H9 (cell line): ENCODE results near the gene CCDC71. TPM values are rescaled to one million over a fixed set of nuclear protein-coding genes. Genes with fewer than 3 reads are reported as not detected.

Experiments used
- DNase-seq: peaks from one replicate; pipeline ENCODE4 v3.0.0-alpha.2; 2017
- H2AFZ ChIP-seq: one replicate; pipeline ENCODE4 v1.6.1; 2013; ENCODE audit warnings: mild to moderate bottlenecking, low read length, control low read depth, moderate library complexity
- H2AK5ac ChIP-seq: 2 replicates; pipeline ENCODE4 v1.6.1; 2013; ENCODE audit warnings: low read length, control low read depth, mixed read lengths; ENCODE audit not compliant: insufficient read length
- H2BK120ac ChIP-seq: one replicate; pipeline ENCODE4 v1.6.1; 2013; ENCODE audit warnings: low read depth, mild to moderate bottlenecking, low read length, control low read depth, inconsistent platforms; ENCODE audit not compliant: poor library complexity, severe bottlenecking
- H2BK12ac ChIP-seq: 2 replicates; pipeline ENCODE4 v1.6.1; 2013; ENCODE audit warnings: low read length, control low read depth, mixed read lengths, low read depth; ENCODE audit not compliant: insufficient read length
- H2BK15ac ChIP-seq: 2 replicates; pipeline ENCODE4 v1.6.1; 2013; ENCODE audit warnings: low read depth, low read length, control low read depth
- H2BK20ac ChIP-seq: one replicate; pipeline ENCODE4 v1.6.1; 2013; ENCODE audit warnings: low read depth, mild to moderate bottlenecking, low read length, control low read depth, inconsistent platforms; ENCODE audit not compliant: poor library complexity, severe bottlenecking
- H2BK5ac ChIP-seq: 2 replicates; pipeline ENCODE4 v1.6.1; 2013; ENCODE audit warnings: low read length, control low read depth, mixed read lengths; ENCODE audit not compliant: insufficient read length
- H3K14ac ChIP-seq: 2 replicates; pipeline ENCODE4 v1.6.1; 2013; ENCODE audit warnings: low read length, control low read depth; ENCODE audit not compliant: insufficient read depth
- H3K18ac ChIP-seq: 2 replicates; pipeline ENCODE4 v1.6.1; 2013; ENCODE audit warnings: low read depth, mild to moderate bottlenecking, mixed read lengths, low read length, control low read depth; ENCODE audit not compliant: insufficient read length
- H3K23ac ChIP-seq: 2 replicates; pipeline ENCODE4 v1.6.1; 2013; ENCODE audit warnings: low read length, control low read depth, mixed read lengths, low read depth; ENCODE audit not compliant: insufficient read length
- H3K23me2 ChIP-seq: 2 replicates; pipeline ENCODE4 v1.6.1; 2013; ENCODE audit warnings: low read depth, mild to moderate bottlenecking, mixed read lengths, low read length, control low read depth; ENCODE audit not compliant: insufficient read length, poor library complexity, severe bottlenecking
- H3K27ac ChIP-seq: 2 replicates; pipeline ENCODE4 v1.5.1; 2013; ENCODE audit warnings: low read length, control low read depth, mixed read lengths, low read depth; ENCODE audit not compliant: insufficient read length
- H3K27me3 ChIP-seq: 2 replicates; pipeline ENCODE4 v1.6.1; 2013; ENCODE audit warnings: low read length, control low read depth, inconsistent platforms; ENCODE audit not compliant: insufficient read depth
- H3K4ac ChIP-seq: 2 replicates; pipeline ENCODE4 v1.6.1; 2013; ENCODE audit warnings: low read depth, mild to moderate bottlenecking, control low read depth, inconsistent platforms, low read length, moderate library complexity
- H3K4me1 ChIP-seq: 2 replicates; pipeline ENCODE4 v1.6.1; 2013; ENCODE audit warnings: low read length, control low read depth, inconsistent platforms; ENCODE audit not compliant: insufficient read depth
- H3K4me2 ChIP-seq: 2 replicates; pipeline ENCODE4 v1.6.1; 2013; ENCODE audit warnings: low read length, control low read depth, mixed read lengths; ENCODE audit not compliant: insufficient read length, insufficient read depth
- H3K56ac ChIP-seq: 2 replicates; pipeline ENCODE4 v1.6.1; 2013; ENCODE audit warnings: low read depth, mild to moderate bottlenecking, mixed read lengths, low read length, control low read depth; ENCODE audit not compliant: insufficient read length
- H3K79me1 ChIP-seq: 2 replicates; pipeline ENCODE4 v1.6.1; 2013; ENCODE audit warnings: low read depth, mild to moderate bottlenecking, moderate library complexity, low read length, control low read depth, inconsistent platforms; ENCODE audit not compliant: insufficient read depth, poor library complexity, severe bottlenecking
- H3K79me2 ChIP-seq: 2 replicates; pipeline ENCODE4 v1.6.1; 2013; ENCODE audit warnings: low read length, control low read depth, inconsistent platforms; ENCODE audit not compliant: insufficient read depth
- H3K9ac ChIP-seq: 2 replicates; pipeline ENCODE4 v1.6.1; 2013; ENCODE audit warnings: low read length, control low read depth, mixed read lengths; ENCODE audit not compliant: insufficient read length; ENCODE audit errors: extremely low read depth
- H3K9me3 ChIP-seq: one replicate; pipeline ENCODE4 v1.6.1; 2013; ENCODE audit warnings: low read depth, low read length, inconsistent platforms; ENCODE audit not compliant: control insufficient read depth
- H3T11ph ChIP-seq: one replicate; pipeline ENCODE4 v1.6.1; 2013; ENCODE audit warnings: mild to moderate bottlenecking, low read length, control low read depth, inconsistent platforms
- H4K20me1 ChIP-seq: one replicate; pipeline ENCODE4 v1.6.1; 2013; ENCODE audit not compliant: control insufficient read depth, insufficient read length, insufficient read depth
- H4K5ac ChIP-seq: 2 replicates; pipeline ENCODE4 v1.6.1; 2013; ENCODE audit warnings: low read depth, mild to moderate bottlenecking, mixed read lengths, low read length, control low read depth; ENCODE audit not compliant: insufficient read length
- H4K8ac ChIP-seq: replicated peaks from 2 replicates; pipeline ENCODE4 v1.6.1; 2013; ENCODE audit warnings: low read length, control low read depth, mixed read lengths, low read depth; ENCODE audit not compliant: insufficient read length
- H4K91ac ChIP-seq: 2 replicates; pipeline ENCODE4 v1.6.1; 2013; ENCODE audit warnings: low read depth, mild to moderate bottlenecking, moderate library complexity, mixed read lengths, low read length, control low read depth; ENCODE audit not compliant: insufficient read length
- H3K27ac Mint-ChIP-seq, 3 experiments: 2 replicates in 2 of 3; 3 replicates in 1 of 3; pipeline ENCODE4 v1.8.0; 2020 to 2021; ENCODE audit warnings: mixed read lengths in 3 of 3, mild to moderate bottlenecking in 1 of 3, moderate library complexity in 1 of 3
- H3K27me3 Mint-ChIP-seq: 2 replicates; pipeline ENCODE4 v1.8.0; 2021; ENCODE audit warnings: low read depth, mild to moderate bottlenecking, moderate library complexity, mixed read lengths
- H3K36me3 Mint-ChIP-seq, 3 experiments: 2 replicates in 2 of 3; 3 replicates in 1 of 3; pipeline ENCODE4 v1.8.0; 2020 to 2021; ENCODE audit warnings: low read depth in 3 of 3, mixed read lengths in 3 of 3; ENCODE audit not compliant: insufficient read depth in 1 of 3
- H3K4me1 Mint-ChIP-seq, 2 experiments: 2 replicates each; pipeline ENCODE4 v1.8.0; 2020; ENCODE audit warnings: mixed read lengths in 2 of 2
- H3K4me3 Mint-ChIP-seq, 2 experiments: 2 replicates in 1 of 2; 3 replicates in 1 of 2; pipeline ENCODE4 v1.8.0; 2020 to 2021; ENCODE audit warnings: mild to moderate bottlenecking in 2 of 2, mixed read lengths in 2 of 2, moderate library complexity in 1 of 2
- H3K9me3 Mint-ChIP-seq, 2 experiments: 2 replicates in 1 of 2; 3 replicates in 1 of 2; pipeline ENCODE4 v1.8.0; 2020; ENCODE audit warnings: mild to moderate bottlenecking in 2 of 2, mixed read lengths in 2 of 2, moderate library complexity in 1 of 2
- CTCF ChIP-seq: fragments of 200-600 bp; sonication (generic); conservative IDR thresholded peaks from 3 replicates; pipeline ENCODE4 v1.8.0; 2021; ENCODE audit warnings: antibody characterized with exemption, mild to moderate bottlenecking
- WGBS: extraction: QIAGEN DNeasy Blood & Tissue Kit; methylation state at CpG from one replicate; pipeline ENCODE4 v1.1.7; 2013; ENCODE audit warnings: missing lambda C conversion rate, low lambda C conversion rate, mixed read lengths; ENCODE audit not compliant: insufficient read length; ENCODE audit errors: extremely low coverage; 5-methylcytosine and 5-hydroxymethylcytosine counted together
- total RNA-seq: library from RNA; stranded (reverse); gene quantifications from 2 replicates; pipeline ENCODE4 v1.2.1, GENCODE V29; 2021

The CCDC71 gene
- total RNA-seq, 1 experiment from 2014 or later: 27.6 TPM

- H3K9ac ChIP-seq: no peak overlapping the region
- no peak overlapping the region for H2BK20ac ChIP-seq
- peaks cover 15 to 22% (median 16%) of the 10 kb centered on the region in 3 experiments for H3K36me3 Mint-ChIP-seq
- H3K4me3 Mint-ChIP-seq: no peak overlapping the region
- no peak overlapping the region for H3T11ph ChIP-seq
- TF ChIP-seq CTCF: no peak
- no peak for DNase-seq
- no peak overlapping the region for H3K4ac ChIP-seq
- peaks cover 11 to 15% of the 10 kb centered on the region in 2 experiments for H3K4me1 Mint-ChIP-seq
- H3K4me2 ChIP-seq: no peak overlapping the region
- no peak overlapping the region for H4K91ac ChIP-seq
- no peak overlapping the region for H2BK5ac ChIP-seq
- no peak overlapping the region for H4K8ac ChIP-seq
- H2BK120ac ChIP-seq: no peak overlapping the region
- no peaks in the 10 kb centered on the region for H3K27me3 ChIP-seq
- no peak overlapping the region for H4K5ac ChIP-seq
- no peaks in the 10 kb centered on the region for H3K27me3 Mint-ChIP-seq
- no peak overlapping the region for H3K27ac ChIP-seq
- no peak overlapping the region for H2AK5ac ChIP-seq
- no peaks in the 10 kb centered on the region for H3K9me3 ChIP-seq
- peaks cover 9% of the 10 kb centered on the region for H3K23me2 ChIP-seq
- no peak overlapping the region for H3K18ac ChIP-seq
- no peak overlapping the region for H3K14ac ChIP-seq
- peaks cover 4% of the 10 kb centered on the region; the same call in 1 of the 2 replicates for H3K4me1 ChIP-seq
- no peak overlapping the region for H3K56ac ChIP-seq
- H3K79me1 ChIP-seq: no peaks in the 10 kb centered on the region
- WGBS: no CpG with 5 or more reads among the region's 2 CpGs
- H4K20me1 ChIP-seq: no peaks in the 10 kb centered on the region
- H3K23ac ChIP-seq: no peak overlapping the region
- H2BK12ac ChIP-seq: no peak overlapping the region
- H2AFZ ChIP-seq: no peak overlapping the region
- no peak overlapping the region for H2BK15ac ChIP-seq
- no peaks in the 10 kb centered on the region; the same call in 1 of the 2 replicates for H3K79me2 ChIP-seq
- H3K9me3 Mint-ChIP-seq: no peaks in the 10 kb centered on the region
- no peak overlapping the region for H3K27ac Mint-ChIP-seq
Observed at GRCh38 chr3:49161197-49161596, 4.9 kb downstream of the CCDC71 start.
